NOMO-1 treated with dmso at 0.1 percent for 144 hours (cell line): ENCODE results near the gene IMMT.
"Not testable (repeated sequence)": the region's sequence is repeated elsewhere in the genome, so short reads cannot be mapped to it uniquely, and the experiment has no call there.

ENCODE experiments used
- DNase-seq: peaks from one replicate; lab custom pipeline; 2025; ENCODE audit not compliant: unreplicated experiment; lab: John Stamatoyannopoulos, UW

Gene IMMT

GRCh38 chr2:86195055-86195807 lies at the start of gene IMMT:
TSS of gene IMMT (minus strand) at chr2:86195462. CDS start at chr2:86195382, 80 bp downstream.
- DNase-seq, result peak; percentile 94

- DNase-seq, result not testable (repeated sequence)
These were observed 49.5 kb upstream of the IMMT start for GRCh38 chr2:86244781-86245180.

- peak; percentile 30 for DNase-seq
These were observed 48.9 kb upstream of the IMMT start for GRCh38 chr2:86243950-86244733.

GRCh38 chr2:86243272-86243671 lies 48.0 kb upstream of the IMMT start:
- no peak for DNase-seq

- DNase-seq, result no peak
These were observed 46.3 kb upstream of the IMMT start for GRCh38 chr2:86241611-86242010.

- DNase-seq, result no peak
These were observed 45.0 kb upstream of the IMMT start for GRCh38 chr2:86240251-86240650.

GRCh38 chr2:86239745-86240144 lies 44.5 kb upstream of the IMMT start:
- DNase-seq, result no peak

- no peak for DNase-seq
These were observed 44.1 kb upstream of the IMMT start for GRCh38 chr2:86239326-86239725.

- no peak for DNase-seq
These were observed 43.1 kb upstream of the IMMT start for GRCh38 chr2:86238354-86238753.

GRCh38 chr2:86237172-86237571 lies 41.9 kb upstream of the IMMT start:
- DNase-seq, result no peak

GRCh38 chr2:86235196-86235980 lies 40.1 kb upstream of the IMMT start:
- no peak for DNase-seq

GRCh38 chr2:86234563-86235131 lies 39.4 kb upstream of the IMMT start:
- no peak for DNase-seq

GRCh38 chr2:86233436-86233835 lies 38.2 kb upstream of the IMMT start:
- DNase-seq, result no peak

GRCh38 chr2:86232910-86233309 lies 37.6 kb upstream of the IMMT start:
- DNase-seq, result no peak

GRCh38 chr2:86232373-86232784 lies 37.1 kb upstream of the IMMT start:
- DNase-seq, result no peak

- no peak for DNase-seq
These were observed 36.6 kb upstream of the IMMT start for GRCh38 chr2:86231680-86232372.

GRCh38 chr2:86230961-86231360 lies 35.7 kb upstream of the IMMT start:
- DNase-seq, result no peak

- peak; percentile 83 for DNase-seq
These were observed 34.0 kb upstream of the IMMT start for GRCh38 chr2:86229221-86229620.

GRCh38 chr2:86228574-86228973 lies 33.3 kb upstream of the IMMT start:
- DNase-seq, result not testable (repeated sequence)

GRCh38 chr2:86227685-86228084 lies 32.4 kb upstream of the IMMT start:
- no peak for DNase-seq
